ENCODE measurements around the gene PCMTD2. TPM values are rescaled to one million over a fixed set of nuclear protein-coding genes. Genes with fewer than 3 reads are reported as not detected.
A peak's percentile ranks its signal among the peaks of the same experiment; 100 is the strongest.

PCMTD2 gene
- total and polyA plus RNA-seq, 2 of the 13 experiments (the other 11 are each of a cell fraction or from before 2014, with no cell fraction given): 47.0 to 76.9 TPM

DNA sequence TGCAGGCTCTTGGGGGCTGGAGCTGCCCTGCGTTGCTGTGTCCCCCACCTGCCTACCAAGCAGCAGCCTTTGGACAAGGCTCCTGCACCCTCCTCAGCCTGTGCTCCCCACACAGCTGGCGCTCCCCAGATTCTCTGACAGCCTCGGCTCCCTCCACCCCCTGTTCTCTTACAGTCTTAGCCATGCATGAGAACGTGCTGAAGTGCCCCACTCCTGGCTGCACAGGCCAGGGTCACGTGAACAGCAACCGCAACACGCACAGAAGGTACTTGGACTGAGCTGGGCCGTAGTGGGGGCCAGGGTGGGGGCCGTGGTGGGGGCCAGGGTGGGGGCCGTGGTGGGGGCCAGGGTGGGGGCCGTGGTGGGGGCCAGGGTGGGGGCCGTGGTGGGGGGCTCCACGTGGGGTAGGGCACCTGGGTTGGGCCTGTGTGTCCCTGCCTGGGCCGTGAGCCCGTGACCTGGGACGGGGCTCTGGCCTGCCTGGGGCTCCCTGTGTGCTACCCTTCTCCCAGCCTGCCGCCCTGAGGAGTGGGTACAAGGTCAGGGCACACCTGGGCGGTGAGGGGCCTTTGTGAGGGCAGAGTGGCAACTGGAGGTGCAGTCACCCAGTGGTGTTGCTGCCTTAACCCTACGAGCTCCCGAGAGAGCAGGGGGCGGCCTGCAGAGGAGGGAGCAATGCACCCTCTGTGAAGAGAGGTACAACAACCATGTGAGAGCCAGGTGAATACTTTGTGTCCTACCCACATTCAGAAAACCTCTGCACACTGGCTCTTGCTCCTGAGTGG lies 43.5 kb upstream of the PCMTD2 start:
- peaks cover 57% of the 10 kb centered on the region for H3K4me1 ChIP-seq (ENCODE audit: insufficient read depth, low read length)
- H3K4me3 ChIP-seq (replicated peaks in 1 of 3; ENCODE audit: insufficient read depth in 1 of 3, low read depth in 2 of 3, low read length in 3 of 3): peak overlapping the region in 2 of 3 experiments; percentile 17 to 51; a peak in 2 of 6 replicates
- ChIA-PET POLR2A (interaction anchor here (1.3 to 2.4 kb wide), 5 partner anchors 11 to 42 kb away, joined by 3 to 10 read pairs (median 4); no protein-coding TSS in a partner anchor), CTCF (ENCODE audit: low intra/inter-chr PET ratio, low total read pairs) (no interaction called here)
- WGBS (ENCODE audit: low lambda C conversion rate): 22% methylated on average over 16 of the region's 21 CpGs
- no peaks in the 10 kb centered on the region for H3K36me3 ChIP-seq (replicated peaks in 1 of 2; ENCODE audit: control insufficient read depth in 1 of 2, insufficient read depth in 2 of 2, low read length in 2 of 2)
- H3K27ac ChIP-seq (ENCODE audit: extremely low read length, insufficient read depth, low read length): no peak overlapping the region
- FAIRE-seq (no peak), DNase-seq (ENCODE audit: low spot score) (no peak), ATAC-seq (peak; percentile 21)
- H3K79me2 ChIP-seq (ENCODE audit: insufficient read depth, low read length): no peaks in the 10 kb centered on the region
- no peaks in the 10 kb centered on the region for H4K20me1 ChIP-seq (ENCODE audit: insufficient read depth, low read length)
- intact Hi-C loops (cut with micrococcal nuclease; ENCODE audit: unreplicated experiment): no loop called here
- peak overlapping the region; percentile 67 for H3K4me2 ChIP-seq (ENCODE audit: low read depth, low read length)
- H3K9ac ChIP-seq (ENCODE audit: insufficient read depth, low read depth, low read length): peak overlapping the region; percentile 51; the same call in 1 of the 2 replicates
- no peak overlapping the region for H2AFZ ChIP-seq (ENCODE audit: low read length)
- no TSS peak for BruUV-seq (replicated peaks)
- H3K9me3 ChIP-seq (ENCODE audit: low read length): no peaks in the 10 kb centered on the region
- peaks cover 32 to 81% of the 10 kb centered on the region in 2 experiments for H3K27me3 ChIP-seq (ENCODE audit: control insufficient read depth in 1 of 2, insufficient read depth in 2 of 2, low read length in 2 of 2)
- in situ Hi-C loops (cut with HindIII; ENCODE audit: extremely low pct_ligation_motif_present, low pct_unique_long_range_greater_than_20kb): no loop called here
- no peak for TF ChIP-seq ZNF10 (CRISPR knock-in tag; IDR thresholded peaks at IDR 0.05; ENCODE audit: borderline replicate concordance, low read depth)
- TF ChIP-seq SPEN (CRISPR knock-in tag; IDR thresholded peaks at IDR 0.05; ENCODE audit: low read depth): peak; percentile 41; the same call in 1 of the 2 replicates
- no peak for TF ChIP-seq GTF2F1 (IDR thresholded peaks at IDR 0.05; ENCODE audit: low read length)
- TF ChIP-seq ZNF484 (CRISPR knock-in tag; IDR thresholded peaks at IDR 0.05; ENCODE audit: borderline replicate concordance, low read depth): no peak
- TF ChIP-seq ZNF891 (CRISPR knock-in tag; IDR thresholded peaks at IDR 0.05): 0 out of 2 replicates have a peak, but pooled peaks have one; percentile 66
- 0 out of 2 replicates have a peak, but pooled peaks have one; percentile 19 for TF ChIP-seq ZNF777 (CRISPR knock-in tag; IDR thresholded peaks at IDR 0.05)
- TF ChIP-seq ZNF639 (CRISPR knock-in tag; conservative IDR thresholded peaks at IDR 0.05): no peak
- TF ChIP-seq, protein P1, sequence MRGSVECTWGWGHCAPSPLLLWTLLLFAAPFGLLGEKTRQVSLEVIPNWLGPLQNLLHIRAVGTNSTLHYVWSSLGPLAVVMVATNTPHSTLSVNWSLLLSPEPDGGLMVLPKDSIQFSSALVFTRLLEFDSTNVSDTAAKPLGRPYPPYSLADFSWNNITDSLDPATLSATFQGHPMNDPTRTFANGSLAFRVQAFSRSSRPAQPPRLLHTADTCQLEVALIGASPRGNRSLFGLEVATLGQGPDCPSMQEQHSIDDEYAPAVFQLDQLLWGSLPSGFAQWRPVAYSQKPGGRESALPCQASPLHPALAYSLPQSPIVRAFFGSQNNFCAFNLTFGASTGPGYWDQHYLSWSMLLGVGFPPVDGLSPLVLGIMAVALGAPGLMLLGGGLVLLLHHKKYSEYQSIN (CRISPR knock-in tag; IDR thresholded peaks at IDR 0.05; ENCODE audit: borderline replicate concordance): no peak
- TF ChIP-seq, protein P2, sequence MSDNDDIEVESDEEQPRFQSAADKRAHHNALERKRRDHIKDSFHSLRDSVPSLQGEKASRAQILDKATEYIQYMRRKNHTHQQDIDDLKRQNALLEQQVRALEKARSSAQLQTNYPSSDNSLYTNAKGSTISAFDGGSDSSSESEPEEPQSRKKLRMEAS (IDR thresholded peaks at IDR 0.05): peak; percentile 58
- TF ChIP-seq, protein P3, sequence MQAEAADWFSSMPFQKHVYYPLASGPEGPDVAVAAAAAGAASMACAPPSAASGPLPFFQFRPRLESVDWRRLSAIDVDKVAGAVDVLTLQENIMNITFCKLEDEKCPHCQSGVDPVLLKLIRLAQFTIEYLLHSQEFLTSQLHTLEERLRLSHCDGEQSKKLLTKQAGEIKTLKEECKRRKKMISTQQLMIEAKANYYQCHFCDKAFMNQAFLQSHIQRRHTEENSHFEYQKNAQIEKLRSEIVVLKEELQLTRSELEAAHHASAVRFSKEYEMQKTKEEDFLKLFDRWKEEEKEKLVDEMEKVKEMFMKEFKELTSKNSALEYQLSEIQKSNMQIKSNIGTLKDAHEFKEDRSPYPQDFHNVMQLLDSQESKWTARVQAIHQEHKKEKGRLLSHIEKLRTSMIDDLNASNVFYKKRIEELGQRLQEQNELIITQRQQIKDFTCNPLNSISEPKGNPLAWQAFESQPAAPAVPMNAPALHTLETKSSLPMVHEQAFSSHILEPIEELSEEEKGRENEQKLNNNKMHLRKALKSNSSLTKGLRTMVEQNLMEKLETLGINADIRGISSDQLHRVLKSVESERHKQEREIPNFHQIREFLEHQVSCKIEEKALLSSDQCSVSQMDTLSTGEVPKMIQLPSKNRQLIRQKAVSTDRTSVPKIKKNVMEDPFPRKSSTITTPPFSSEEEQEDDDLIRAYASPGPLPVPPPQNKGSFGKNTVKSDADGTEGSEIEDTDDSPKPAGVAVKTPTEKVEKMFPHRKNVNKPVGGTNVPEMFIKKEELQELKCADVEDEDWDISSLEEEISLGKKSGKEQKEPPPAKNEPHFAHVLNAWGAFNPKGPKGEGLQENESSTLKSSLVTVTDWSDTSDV (CRISPR knock-in tag; IDR thresholded peaks at IDR 0.05): 0 out of 2 replicates have a peak, but pooled peaks have one; percentile 37
- TF ChIP-seq, protein P4, sequence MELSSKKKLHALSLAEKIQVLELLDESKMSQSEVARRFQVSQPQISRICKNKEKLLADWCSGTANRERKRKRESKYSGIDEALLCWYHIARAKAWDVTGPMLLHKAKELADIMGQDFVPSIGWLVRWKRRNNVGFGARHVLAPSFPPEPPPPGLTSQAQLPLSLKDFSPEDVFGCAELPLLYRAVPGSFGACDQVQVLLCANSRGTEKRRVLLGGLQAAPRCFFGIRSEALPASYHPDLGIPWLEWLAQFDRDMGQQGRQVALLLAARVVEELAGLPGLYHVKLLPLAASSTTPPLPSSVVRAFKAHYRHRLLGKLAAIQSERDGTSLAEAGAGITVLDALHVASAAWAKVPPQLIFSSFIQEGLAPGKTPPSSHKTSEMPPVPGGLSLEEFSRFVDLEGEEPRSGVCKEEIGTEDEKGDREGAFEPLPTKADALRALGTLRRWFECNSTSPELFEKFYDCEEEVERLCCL (CRISPR knock-in tag; IDR thresholded peaks at IDR 0.05; ENCODE audit: borderline replicate concordance): no peak
- peak; percentile 67 for TF ChIP-seq ZFX (CRISPR knock-in tag; IDR thresholded peaks at IDR 0.05; ENCODE audit: low read depth)
- no peak for TF ChIP-seq CSRNP2 (CRISPR knock-in tag; conservative IDR thresholded peaks at IDR 0.05; ENCODE audit: low read depth)
- TF ChIP-seq ZNF24 (IDR thresholded peaks at IDR 0.05): no peak
